ENCODE data around the gene CD247.

Gene CD247

DNA sequence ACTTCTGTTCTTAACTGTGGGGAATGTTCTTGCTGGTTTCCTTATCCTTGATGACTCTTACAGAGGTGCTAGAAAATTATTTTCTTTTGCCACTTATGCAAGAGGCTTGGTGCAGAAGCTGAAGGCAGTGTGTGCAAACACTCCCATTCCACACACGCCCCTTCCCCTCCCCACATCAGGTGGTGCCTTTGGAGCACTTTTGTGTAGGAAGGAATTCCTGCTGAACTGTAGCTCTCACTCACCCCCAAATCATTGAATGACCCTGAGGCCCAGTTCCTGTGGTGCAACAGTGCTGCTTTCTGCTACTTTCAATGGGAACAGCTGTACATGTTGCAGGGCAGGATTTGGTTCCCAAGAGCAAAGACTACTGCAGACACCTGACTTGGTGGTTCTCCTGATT, 101.8 kb downstream of the CD247 start:
- TF ChIP-seq, protein P1, sequence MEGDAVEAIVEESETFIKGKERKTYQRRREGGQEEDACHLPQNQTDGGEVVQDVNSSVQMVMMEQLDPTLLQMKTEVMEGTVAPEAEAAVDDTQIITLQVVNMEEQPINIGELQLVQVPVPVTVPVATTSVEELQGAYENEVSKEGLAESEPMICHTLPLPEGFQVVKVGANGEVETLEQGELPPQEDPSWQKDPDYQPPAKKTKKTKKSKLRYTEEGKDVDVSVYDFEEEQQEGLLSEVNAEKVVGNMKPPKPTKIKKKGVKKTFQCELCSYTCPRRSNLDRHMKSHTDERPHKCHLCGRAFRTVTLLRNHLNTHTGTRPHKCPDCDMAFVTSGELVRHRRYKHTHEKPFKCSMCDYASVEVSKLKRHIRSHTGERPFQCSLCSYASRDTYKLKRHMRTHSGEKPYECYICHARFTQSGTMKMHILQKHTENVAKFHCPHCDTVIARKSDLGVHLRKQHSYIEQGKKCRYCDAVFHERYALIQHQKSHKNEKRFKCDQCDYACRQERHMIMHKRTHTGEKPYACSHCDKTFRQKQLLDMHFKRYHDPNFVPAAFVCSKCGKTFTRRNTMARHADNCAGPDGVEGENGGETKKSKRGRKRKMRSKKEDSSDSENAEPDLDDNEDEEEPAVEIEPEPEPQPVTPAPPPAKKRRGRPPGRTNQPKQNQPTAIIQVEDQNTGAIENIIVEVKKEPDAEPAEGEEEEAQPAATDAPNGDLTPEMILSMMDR (IDR thresholded peaks at IDR 0.05; ENCODE audit: low read depth, low read length), result no peak
- in situ Hi-C loops (cut with HindIII; ENCODE audit: low sequenced_read_pairs), result no loop called here
- DNase-seq (ENCODE audit: low read depth, low spot score), result no peak
- H3K4me3 ChIP-seq (ENCODE audit: low read depth, low read length), result no peak overlapping the region

DNA sequence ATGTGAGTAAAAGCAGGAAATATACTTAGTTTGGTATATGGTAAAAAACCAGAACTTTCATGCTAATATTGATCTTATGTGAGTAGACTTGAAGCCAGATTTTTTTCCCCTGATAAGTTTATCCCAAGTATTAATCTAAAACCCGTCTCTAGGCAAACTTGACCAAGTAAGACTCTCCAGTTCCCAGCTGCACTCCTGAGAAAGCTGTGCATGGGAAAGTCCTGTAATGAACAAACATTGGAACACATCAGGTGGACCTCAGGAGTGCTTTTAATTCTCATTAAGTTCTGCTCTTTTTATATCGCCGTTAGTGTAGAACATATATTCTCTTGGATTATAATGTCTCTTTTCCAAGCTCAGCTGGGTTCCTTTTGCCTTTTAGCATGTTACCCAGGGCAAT, 105.0 kb downstream of the CD247 start:
- in situ Hi-C loops (cut with HindIII; ENCODE audit: low sequenced_read_pairs), result no loop called here
- DNase-seq (ENCODE audit: low read depth, low spot score), result no peak
- no peak overlapping the region for H3K4me3 ChIP-seq (ENCODE audit: low read depth, low read length)
- TF ChIP-seq, protein P1 (IDR thresholded peaks at IDR 0.05; ENCODE audit: low read depth, low read length), result no peak

DNA sequence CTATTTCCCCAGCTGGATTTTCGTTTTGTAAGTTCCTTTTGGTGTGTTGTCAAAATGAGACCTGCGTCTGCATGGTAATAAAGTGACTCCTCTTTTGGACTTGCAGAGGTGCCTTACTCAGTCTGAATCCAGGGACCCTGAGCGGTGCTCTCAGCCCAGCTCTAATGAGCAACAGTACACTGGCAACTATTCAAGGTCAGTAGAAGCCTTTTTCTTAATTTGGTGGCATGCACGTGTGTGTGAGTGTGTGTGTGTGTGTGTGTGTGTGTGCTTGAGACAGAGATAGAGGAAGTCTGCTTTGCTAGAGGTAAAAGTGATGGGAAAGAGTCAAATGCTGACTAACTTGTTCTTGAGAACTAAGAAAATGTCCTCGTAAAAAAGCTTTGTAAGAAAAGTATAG, 105.4 kb downstream of the CD247 start:
- no peak overlapping the region for H3K4me3 ChIP-seq (ENCODE audit: low read depth, low read length)
- in situ Hi-C loops (cut with HindIII; ENCODE audit: low sequenced_read_pairs), result no loop called here
- TF ChIP-seq, protein P1 (IDR thresholded peaks at IDR 0.05; ENCODE audit: low read depth, low read length), result no peak
- DNase-seq (ENCODE audit: low read depth, low spot score), result no peak

- no peak for DNase-seq (ENCODE audit: low read depth, low spot score)
- H3K4me3 ChIP-seq (ENCODE audit: low read depth, low read length), result no peak overlapping the region
- TF ChIP-seq, protein P1 (IDR thresholded peaks at IDR 0.05; ENCODE audit: low read depth, low read length), result no peak
- in situ Hi-C loops (cut with HindIII; ENCODE audit: low sequenced_read_pairs), result no loop called here
Measured at GRCh38 chr1:167412072-167412471, 106.3 kb downstream of the CD247 start.

GRCh38 chr1:167409183-167409582, 109.1 kb downstream of the CD247 start:
- in situ Hi-C loops (cut with HindIII; ENCODE audit: low sequenced_read_pairs), result no loop called here
- no peak for DNase-seq (ENCODE audit: low read depth, low spot score)
- H3K4me3 ChIP-seq (ENCODE audit: low read depth, low read length), result no peak overlapping the region
- TF ChIP-seq, protein P1 (IDR thresholded peaks at IDR 0.05; ENCODE audit: low read depth, low read length), result peak; percentile 2

DNA sequence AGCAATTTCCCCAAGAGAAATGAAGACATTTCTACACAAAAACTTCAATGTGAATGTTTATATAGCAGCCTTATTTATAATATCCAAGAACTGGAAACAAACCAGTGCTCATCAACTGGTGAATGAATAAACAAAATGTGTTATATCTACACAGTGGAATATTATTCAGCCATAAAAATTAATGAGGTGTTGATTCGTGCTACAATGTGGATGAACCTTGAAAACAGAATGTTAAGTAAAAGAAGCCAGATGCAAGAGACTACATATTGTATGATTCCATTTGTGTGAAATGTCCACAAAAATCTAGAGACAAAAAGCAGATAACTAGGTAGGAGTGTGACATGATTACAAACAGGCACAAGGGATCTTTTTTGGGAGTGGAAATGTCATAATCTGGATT, 110.0 kb downstream of the CD247 start:
- TF ChIP-seq, protein P1 (IDR thresholded peaks at IDR 0.05; ENCODE audit: low read depth, low read length), result no peak
- in situ Hi-C loops (cut with HindIII; ENCODE audit: low sequenced_read_pairs), result no loop called here
- DNase-seq (ENCODE audit: low read depth, low spot score), result no peak
- no peak overlapping the region for H3K4me3 ChIP-seq (ENCODE audit: low read depth, low read length)

GRCh38 chr1:167404908-167405307, 113.4 kb downstream of the CD247 start:
- in situ Hi-C loops (cut with HindIII; ENCODE audit: low sequenced_read_pairs), result no loop called here
- DNase-seq (ENCODE audit: low read depth, low spot score), result no peak
- H3K4me3 ChIP-seq (ENCODE audit: low read depth, low read length), result no peak overlapping the region
- TF ChIP-seq, protein P1 (IDR thresholded peaks at IDR 0.05; ENCODE audit: low read depth, low read length), result no peak

Data from astrocyte of the spinal cord (primary cell).